ENCODE measurements around the gene MVB12B. TPM values are rescaled to one million over a fixed set of nuclear protein-coding genes. Genes with fewer than 3 reads are reported as not detected.

Gene MVB12B
- total RNA-seq, 4 donors from 2014 or later = 8.5 to 13.0 (median 10.5) TPM

- no peak for TF ChIP-seq CTCF (IDR thresholded peaks at IDR 0.05; ENCODE audit: low read depth)
These were observed 114.3 kb downstream of the MVB12B start for GRCh38 chr9:126440940-126441339.

GRCh38 chr9:126442636-126443035 lies 116.0 kb downstream of the MVB12B start:
- no peak for TF ChIP-seq CTCF (IDR thresholded peaks at IDR 0.05; ENCODE audit: low read depth)

- no peak for TF ChIP-seq CTCF (IDR thresholded peaks at IDR 0.05; ENCODE audit: low read depth)
These were observed 116.5 kb downstream of the MVB12B start for GRCh38 chr9:126443144-126443543.

- no peak for TF ChIP-seq CTCF (IDR thresholded peaks at IDR 0.05; ENCODE audit: low read depth)
These were observed 121.5 kb downstream of the MVB12B start for GRCh38 chr9:126448136-126448535.

- TF ChIP-seq CTCF (IDR thresholded peaks at IDR 0.05; ENCODE audit: low read depth) = no peak
These were observed 122.4 kb downstream of the MVB12B start for GRCh38 chr9:126448865-126449577.

GRCh38 chr9:126449725-126450667 lies 123.4 kb downstream of the MVB12B start:
- TF ChIP-seq CTCF (IDR thresholded peaks at IDR 0.05; ENCODE audit: low read depth) = no peak

- no peak for TF ChIP-seq CTCF (IDR thresholded peaks at IDR 0.05; ENCODE audit: low read depth)
These were observed 124.1 kb downstream of the MVB12B start for GRCh38 chr9:126450668-126451205.
